AG08396 (cell line): ENCODE results near the gene KRTAP10-4.
"Not testable (repeated sequence)": the region's sequence is repeated elsewhere in the genome, so short reads cannot be mapped to it uniquely, and the experiment has no call there.

ENCODE experiments used
- DNase-seq: peaks from one replicate; pipeline ENCODE4 v3.0.0; 2012; ENCODE audit warnings: low spot score, mixed read lengths

Gene KRTAP10-4

GRCh38 chr21:44557491-44558328, 15.8 kb upstream of the KRTAP10-4 start:
- no peak for DNase-seq

- DNase-seq, result not testable (repeated sequence)
Measured at GRCh38 chr21:44558329-44558675, 15.2 kb upstream of the KRTAP10-4 start.

- no peak for DNase-seq
Measured at GRCh38 chr21:44558695-44559094, 14.8 kb upstream of the KRTAP10-4 start, which contains the start of gene KRTAP10-3. Gene KRTAP10-3, minus strand, starts transcription at chr21:44558795. Its CDS starts 80 bp downstream, at chr21:44558715.

- no peak for DNase-seq
Measured at GRCh38 chr21:44564099-44564498, 9.4 kb upstream of the KRTAP10-4 start.

GRCh38 chr21:44564886-44565598, 8.5 kb upstream of the KRTAP10-4 start:
- no peak for DNase-seq

- no peak for DNase-seq
Measured at GRCh38 chr21:44566403-44566802, 7.1 kb upstream of the KRTAP10-4 start.

GRCh38 chr21:44567481-44568171, 5.9 kb upstream of the KRTAP10-4 start:
- no peak for DNase-seq

GRCh38 chr21:44568261-44568660, 5.3 kb upstream of the KRTAP10-4 start:
- no peak for DNase-seq

GRCh38 chr21:44568667-44569556, 4.6 kb upstream of the KRTAP10-4 start:
- DNase-seq, result no peak

- no peak for DNase-seq
Measured at GRCh38 chr21:44569861-44570517, 3.5 kb upstream of the KRTAP10-4 start.

GRCh38 chr21:44571296-44571695, 2.2 kb upstream of the KRTAP10-4 start:
- no peak for DNase-seq

GRCh38 chr21:44571844-44572782, 1.4 kb upstream of the KRTAP10-4 start:
- no peak for DNase-seq

GRCh38 chr21:44572959-44573583, 458 bp upstream of the KRTAP10-4 start:
- DNase-seq, result peak; percentile 61

- no peak for DNase-seq
Measured at GRCh38 chr21:44574457-44575306, 1.2 kb downstream of the KRTAP10-4 start.

- no peak for DNase-seq
Measured at GRCh38 chr21:44575307-44576024, 1.9 kb downstream of the KRTAP10-4 start.

GRCh38 chr21:44576025-44576420, 2.5 kb downstream of the KRTAP10-4 start:
- no peak for DNase-seq

GRCh38 chr21:44578371-44579055, 5.0 kb downstream of the KRTAP10-4 start:
- DNase-seq, result no peak
